CD8-positive, alpha-beta memory T cell (primary cell): ENCODE measurements around the gene MAGI2. TPM values are rescaled to one million over a fixed set of nuclear protein-coding genes. Genes with fewer than 3 reads are reported as not detected.

ENCODE experiments used
- CTCF ChIA-PET: fragments of 350-600 bp; sonication (Branson Sonifier 250); formaldehyde crosslinking; loops from one replicate; lab custom pipeline; 2021; ENCODE audit warnings: antibody characterized with exemption; lab: Charles Lee
- POLR2A ChIA-PET: fragments of 350-600 bp; sonication (Branson Sonifier 250); formaldehyde crosslinking; loops from one replicate; lab custom pipeline; 2021; ENCODE audit warnings: antibody characterized with exemption; lab: Charles Lee
- DNase-seq, 5 donors: peaks; one replicate each; pipeline versions ENCODE4 v3.0.0 to v3.0.0-alpha.2; 2020 to 2022; ENCODE audit warnings: mixed read lengths in 1 of 5
- H3K27ac ChIP-seq: one replicate; pipeline ENCODE4 v1.7.0; 2013; ENCODE audit warnings: low read depth, mild to moderate bottlenecking, low read length, moderate library complexity
- H3K27me3 ChIP-seq: 2 replicates; pipeline ENCODE4 v1.7.0; 2013; ENCODE audit warnings: low read length, mild to moderate bottlenecking; ENCODE audit not compliant: insufficient read depth, poor library complexity, severe bottlenecking
- H3K36me3 ChIP-seq: 2 replicates; pipeline ENCODE4 v1.7.0; 2013; ENCODE audit warnings: mild to moderate bottlenecking, low read length, moderate library complexity; ENCODE audit not compliant: insufficient read depth
- H3K4me1 ChIP-seq: 2 replicates; pipeline ENCODE4 v1.7.0; 2013; ENCODE audit warnings: mild to moderate bottlenecking, low read length, moderate library complexity; ENCODE audit not compliant: insufficient read depth
- H3K4me3 ChIP-seq: 2 replicates; pipeline ENCODE4 v1.7.0; 2013; ENCODE audit warnings: mild to moderate bottlenecking, low read length
- H3K9me3 ChIP-seq: 2 replicates; pipeline ENCODE4 v1.7.0; 2013; ENCODE audit warnings: mild to moderate bottlenecking, low read length
- H3K27ac Mint-ChIP-seq, 8 donors: one replicate each; pipeline ENCODE4 v1.8.0; 2020 to 2021; ENCODE audit warnings: mixed read lengths in 8 of 8, mild to moderate bottlenecking in 6 of 8, inconsistent platforms in 3 of 8, moderate library complexity in 3 of 8
- H3K27me3 Mint-ChIP-seq, 2 donors: one replicate each; pipeline ENCODE4 v1.8.0; 2020 to 2021; ENCODE audit warnings: mixed read lengths in 2 of 2, mild to moderate bottlenecking in 1 of 2, moderate library complexity in 1 of 2
- H3K36me3 Mint-ChIP-seq, 3 donors: one replicate each; pipeline ENCODE4 v1.8.0; 2020 to 2021; ENCODE audit warnings: mixed read lengths in 3 of 3, inconsistent platforms in 1 of 3, mild to moderate bottlenecking in 1 of 3
- H3K4me1 Mint-ChIP-seq, 3 donors: one replicate each; pipeline ENCODE4 v1.8.0; 2020 to 2021; ENCODE audit warnings: mixed read lengths in 3 of 3, inconsistent platforms in 1 of 3, mild to moderate bottlenecking in 1 of 3
- H3K4me3 Mint-ChIP-seq, 7 donors: one replicate each; pipeline ENCODE4 v1.8.0; 2020 to 2021; ENCODE audit warnings: mixed read lengths in 7 of 7, mild to moderate bottlenecking in 6 of 7, moderate library complexity in 4 of 7, inconsistent platforms in 2 of 7
- H3K9me3 Mint-ChIP-seq, 5 donors: one replicate each; pipeline ENCODE4 v1.8.0; 2020 to 2022; ENCODE audit warnings: mixed read lengths in 5 of 5, mild to moderate bottlenecking in 3 of 5, moderate library complexity in 2 of 5, inconsistent platforms in 1 of 5
- polyA plus RNA-seq: library from polyadenylated mRNA; unstranded; fragments of 300-500 nt; fragmentation: Illumina TruSeq; gene quantifications from one replicate; pipeline ENCODE4 v1.2.3, GENCODE V29; 2021
- total RNA-seq, 2 experiments: library from RNA; stranded (reverse); gene quantifications; one replicate each; pipeline ENCODE4 v1.2.3, GENCODE V29; 2021

MAGI2 gene
- total and polyA plus RNA-seq, 3 experiments from 2014 or later = 0.26 to 0.33 TPM; not detected in 1

DNA sequence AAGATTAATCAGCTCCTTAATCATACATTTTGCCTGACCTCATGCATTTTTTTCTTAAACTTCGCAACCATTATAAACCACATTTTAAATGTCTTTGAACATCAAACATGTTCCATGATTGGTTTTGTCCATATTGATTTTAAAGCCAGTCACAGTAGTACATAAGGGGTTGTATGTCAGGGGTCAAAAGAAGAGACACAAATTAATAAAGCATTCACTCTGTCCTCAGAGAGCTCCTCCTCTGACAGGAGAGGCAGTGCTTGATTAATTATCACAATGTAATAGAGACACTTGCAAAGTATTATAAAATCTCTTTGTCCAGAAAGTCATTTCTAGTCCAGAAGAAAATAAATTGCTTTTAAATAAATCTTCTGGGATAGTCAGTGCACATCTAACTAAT, 195.5 kb downstream of the MAGI2 start:
- Mint-ChIP-seq H3K4me3 (no peak overlapping the region), H3K9me3 (peaks cover 0 to 16% (median 5%) of the 10 kb centered on the region in 5 donors), H3K36me3 (no peaks in the 10 kb centered on the region), H3K4me1 (no peaks in the 10 kb centered on the region), H3K27ac (no peak overlapping the region), H3K27me3 (no peaks in the 10 kb centered on the region)
- Histone ChIP-seq H3K36me3 (no peaks in the 10 kb centered on the region), H3K4me3 (no peak overlapping the region), H3K27me3 (no peaks in the 10 kb centered on the region), H3K4me1 (no peaks in the 10 kb centered on the region), H3K27ac (no peak overlapping the region), H3K9me3 (no peaks in the 10 kb centered on the region)
- ChIA-PET CTCF (no interaction called here), POLR2A (no interaction called here)
- DNase-seq = no peak

DNA sequence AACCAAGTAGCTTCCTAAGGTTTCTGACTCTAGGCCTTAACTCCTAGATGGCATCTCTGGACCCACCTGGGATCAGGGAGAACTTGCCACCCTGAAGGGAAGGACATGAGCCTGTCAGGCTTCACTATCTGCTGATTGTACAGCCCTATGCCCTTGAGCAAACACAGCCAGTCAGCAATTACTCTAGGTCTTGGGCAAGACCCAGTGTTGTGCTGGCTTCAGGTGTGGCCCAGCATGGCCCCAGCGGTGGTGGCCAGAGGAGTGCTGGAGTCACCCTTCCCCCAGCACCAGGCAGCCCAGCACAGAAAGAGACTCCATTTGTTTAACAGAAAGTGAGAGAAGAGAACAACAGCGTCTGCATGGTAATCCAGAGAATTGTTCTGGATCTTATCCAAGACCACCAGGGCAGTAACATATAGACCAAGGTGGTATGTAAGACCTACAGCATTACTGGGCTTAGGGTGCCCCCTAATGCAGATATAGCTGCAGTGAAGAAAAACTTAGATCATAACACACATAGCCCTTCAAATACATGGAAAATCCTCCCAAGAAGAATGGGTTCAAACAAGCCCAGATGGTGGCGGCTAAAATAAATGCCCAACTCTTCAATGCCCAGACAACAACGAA, 207.7 kb downstream of the MAGI2 start:
- H3K36me3 Mint-ChIP-seq = no peaks in the 10 kb centered on the region
- Histone ChIP-seq H3K4me1 (no peaks in the 10 kb centered on the region), H3K4me3 (no peak overlapping the region), H3K27me3 (no peaks in the 10 kb centered on the region), H3K36me3 (no peaks in the 10 kb centered on the region), H3K9me3 (no peaks in the 10 kb centered on the region), H3K27ac (no peak overlapping the region)
- peaks cover 8 to 23% (median 11%) of the 10 kb centered on the region in 5 donors for H3K9me3 Mint-ChIP-seq
- ChIA-PET CTCF (no interaction called here), POLR2A (no interaction called here)
- H3K27ac Mint-ChIP-seq = no peak overlapping the region
- H3K4me1 Mint-ChIP-seq = no peaks in the 10 kb centered on the region
- H3K4me3 Mint-ChIP-seq = no peak overlapping the region
- no peak for DNase-seq
- H3K27me3 Mint-ChIP-seq = no peaks in the 10 kb centered on the region

DNA sequence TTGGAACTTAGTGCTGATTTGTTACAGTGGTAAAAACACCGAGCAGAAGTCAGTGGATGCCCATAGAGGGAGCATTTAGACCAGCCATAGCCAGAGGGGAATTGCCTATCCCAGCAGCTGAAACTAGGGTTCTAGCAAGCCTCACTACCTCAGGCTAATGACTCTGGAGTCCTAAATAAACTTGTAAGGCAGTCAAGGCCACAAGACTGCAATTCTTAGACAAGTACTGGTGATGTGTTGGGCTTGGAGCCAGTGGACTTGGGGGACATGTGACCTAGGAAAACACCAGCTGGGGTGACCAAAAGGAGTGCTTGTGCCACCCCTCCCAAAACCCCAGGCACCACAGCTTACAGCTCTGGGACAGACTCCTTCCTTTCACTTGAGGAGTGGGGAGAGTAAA, 209.0 kb downstream of the MAGI2 start:
- peaks cover 7 to 23% (median 11%) of the 10 kb centered on the region in 5 donors for H3K9me3 Mint-ChIP-seq

DNA sequence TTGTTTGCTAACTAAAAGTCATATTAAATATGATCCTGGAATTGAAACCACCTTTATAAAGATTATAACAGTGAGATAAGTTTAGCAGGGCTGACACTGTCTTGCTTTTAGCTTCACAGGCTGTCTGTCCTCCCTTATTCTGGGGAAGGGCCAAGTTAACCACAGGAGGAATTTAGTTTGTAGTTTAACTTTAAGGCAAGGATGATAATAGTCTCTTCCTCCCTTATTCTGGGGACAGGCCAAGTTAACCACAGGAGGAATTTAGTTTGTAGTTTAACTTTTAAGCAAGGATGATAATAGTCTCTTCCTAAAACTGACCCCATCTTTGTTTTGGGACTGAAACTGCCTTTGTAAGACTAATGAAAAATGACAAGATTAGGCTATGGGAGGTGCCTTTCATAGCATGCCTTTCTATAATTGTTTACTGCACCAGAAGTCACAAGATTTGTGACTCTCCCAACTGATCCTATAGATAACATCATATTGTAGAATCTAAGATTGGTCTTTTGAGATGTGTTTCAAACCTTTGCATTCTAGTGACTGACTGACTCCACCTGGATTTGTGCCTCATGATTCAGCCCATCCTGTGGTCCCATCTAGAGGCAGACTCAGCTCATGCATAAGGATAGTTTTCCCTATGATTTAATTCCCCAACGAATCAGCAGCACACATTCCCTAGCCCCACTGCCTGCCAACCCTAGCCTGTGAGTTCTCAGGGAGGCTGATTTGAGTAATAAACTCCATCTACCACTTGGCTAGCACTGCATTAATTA, 212.0 kb downstream of the MAGI2 start:
- Mint-ChIP-seq H3K9me3 (peaks cover 7 to 23% (median 9%) of the 10 kb centered on the region in 5 donors), H3K4me3 (no peak overlapping the region), H3K36me3 (no peaks in the 10 kb centered on the region), H3K27ac (no peak overlapping the region), H3K27me3 (no peaks in the 10 kb centered on the region), H3K4me1 (no peaks in the 10 kb centered on the region)
- H3K27me3 ChIP-seq = no peaks in the 10 kb centered on the region
- no peak overlapping the region for H3K4me3 ChIP-seq
- DNase-seq = no peak
- ChIA-PET POLR2A (no interaction called here), CTCF (no interaction called here)
- H3K27ac ChIP-seq = no peak overlapping the region
- H3K4me1 ChIP-seq = no peaks in the 10 kb centered on the region
- no peaks in the 10 kb centered on the region for H3K9me3 ChIP-seq
- no peaks in the 10 kb centered on the region for H3K36me3 ChIP-seq

More for the DNA sequence above, 209.0 kb downstream of the MAGI2 start:
- DNase-seq = no peak
- no peak overlapping the region for H3K4me3 ChIP-seq
- CTCF ChIA-PET = no interaction called here
- Mint-ChIP-seq H3K4me1 (no peaks in the 10 kb centered on the region), H3K27me3 (no peaks in the 10 kb centered on the region), H3K4me3 (no peak overlapping the region), H3K27ac (no peak overlapping the region), H3K36me3 (no peaks in the 10 kb centered on the region)
- H3K9me3 ChIP-seq = no peaks in the 10 kb centered on the region
- no peaks in the 10 kb centered on the region for H3K27me3 ChIP-seq
- H3K36me3 ChIP-seq = no peaks in the 10 kb centered on the region
- no peak overlapping the region for H3K27ac ChIP-seq
- POLR2A ChIA-PET = no interaction called here
- H3K4me1 ChIP-seq = no peaks in the 10 kb centered on the region

DNA sequence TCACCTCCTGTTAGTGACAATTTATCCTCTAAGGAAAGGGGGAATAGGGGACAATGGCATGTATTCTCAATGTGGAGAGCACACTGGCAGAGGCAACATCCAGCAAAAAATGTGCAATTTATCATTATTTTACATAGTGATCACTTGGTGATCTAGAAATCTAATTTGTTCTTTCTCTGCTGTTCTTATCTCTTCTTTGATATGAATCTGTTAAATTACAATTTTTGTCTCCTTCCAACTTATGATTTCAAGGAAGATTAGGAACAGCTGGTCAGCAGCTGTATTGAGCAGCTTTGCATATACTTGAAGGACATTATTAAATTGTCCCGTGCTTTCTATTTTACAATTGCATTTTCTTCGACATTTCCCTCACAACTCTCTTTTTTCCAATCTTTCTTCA, 213.1 kb downstream of the MAGI2 start:
- H3K4me3 Mint-ChIP-seq = no peak overlapping the region
- H3K36me3 Mint-ChIP-seq = no peaks in the 10 kb centered on the region
- H3K9me3 ChIP-seq = no peaks in the 10 kb centered on the region
- H3K4me3 ChIP-seq = no peak overlapping the region
- POLR2A ChIA-PET = no interaction called here
- CTCF ChIA-PET = no interaction called here
- peaks cover 3 to 15% (median 7%) of the 10 kb centered on the region in 5 donors for H3K9me3 Mint-ChIP-seq
- H3K27me3 ChIP-seq = no peaks in the 10 kb centered on the region
- H3K27ac Mint-ChIP-seq = no peak overlapping the region
- no peaks in the 10 kb centered on the region for H3K27me3 Mint-ChIP-seq
- no peaks in the 10 kb centered on the region for H3K4me1 ChIP-seq
- H3K4me1 Mint-ChIP-seq = no peaks in the 10 kb centered on the region
- H3K36me3 ChIP-seq = no peaks in the 10 kb centered on the region
- DNase-seq = no peak
- H3K27ac ChIP-seq = no peak overlapping the region

DNA sequence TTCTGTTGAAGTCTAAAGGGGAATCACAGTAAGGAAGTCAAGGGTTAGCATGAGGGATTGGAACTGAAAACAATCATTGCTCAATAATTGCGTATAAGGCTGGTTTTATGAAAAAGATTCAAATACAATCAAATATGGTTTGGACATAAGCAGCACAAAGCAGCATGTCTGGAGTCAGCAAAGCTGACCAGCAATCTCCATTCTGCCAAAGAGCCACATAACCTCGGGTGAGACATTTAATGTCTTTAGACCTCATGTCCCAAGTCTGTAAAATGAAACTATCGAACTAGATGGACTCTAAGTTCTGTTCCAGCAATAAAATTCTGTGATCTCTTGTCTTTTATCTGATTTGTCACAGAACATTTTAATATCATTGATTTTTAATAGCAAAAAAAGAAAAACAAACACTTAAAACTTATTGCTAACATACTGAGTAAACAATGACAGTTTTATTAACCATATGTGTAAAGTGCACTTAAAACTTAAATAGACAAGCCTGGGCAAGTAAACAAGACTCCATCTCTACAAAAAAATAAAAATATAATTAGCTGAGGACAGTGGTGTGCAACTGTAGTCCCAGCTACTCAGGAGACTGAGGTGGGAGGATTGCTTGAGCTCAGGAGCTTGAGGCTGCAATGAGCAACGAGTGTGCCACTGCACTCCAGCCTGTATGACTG, 217.0 kb downstream of the MAGI2 start:
- no peaks in the 10 kb centered on the region for H3K4me1 ChIP-seq
- CTCF ChIA-PET = no interaction called here
- no peak overlapping the region for H3K27ac ChIP-seq
- Mint-ChIP-seq H3K27me3 (no peaks in the 10 kb centered on the region), H3K4me3 (no peak overlapping the region), H3K27ac (no peak overlapping the region), H3K4me1 (no peaks in the 10 kb centered on the region), H3K36me3 (no peaks in the 10 kb centered on the region), H3K9me3 (peaks cover 0 to 9% (median 4%) of the 10 kb centered on the region in 5 donors)
- POLR2A ChIA-PET = no interaction called here
- H3K27me3 ChIP-seq = no peaks in the 10 kb centered on the region
- no peaks in the 10 kb centered on the region for H3K9me3 ChIP-seq
- DNase-seq = no peak
- H3K4me3 ChIP-seq = no peak overlapping the region
- H3K36me3 ChIP-seq = no peaks in the 10 kb centered on the region

DNA sequence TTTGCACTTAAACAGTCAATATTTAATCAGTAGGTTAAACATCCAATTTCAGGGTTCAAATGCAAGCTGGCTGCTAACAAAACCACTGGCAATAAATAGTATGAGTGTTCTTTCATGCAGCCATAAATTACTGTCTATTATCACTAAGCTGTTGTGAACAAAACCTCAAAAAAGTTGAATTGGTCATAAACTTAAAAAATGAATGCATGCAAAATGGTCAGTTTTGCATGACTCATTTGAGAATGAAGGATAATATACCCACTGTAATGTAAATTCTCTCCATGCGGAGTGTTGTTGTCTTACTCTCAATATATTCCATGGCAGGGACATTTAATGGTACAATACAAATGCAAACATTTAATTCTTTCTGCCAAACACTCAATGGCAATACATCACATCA, 226.4 kb downstream of the MAGI2 start:
- Histone ChIP-seq H3K9me3 (no peaks in the 10 kb centered on the region), H3K4me3 (no peak overlapping the region), H3K27ac (no peak overlapping the region), H3K4me1 (no peaks in the 10 kb centered on the region), H3K27me3 (no peaks in the 10 kb centered on the region), H3K36me3 (no peaks in the 10 kb centered on the region)
- Mint-ChIP-seq H3K27ac (no peak overlapping the region), H3K9me3 (peaks cover 4 to 13% (median 5%) of the 10 kb centered on the region in 5 donors), H3K4me1 (no peaks in the 10 kb centered on the region), H3K27me3 (no peaks in the 10 kb centered on the region), H3K36me3 (no peaks in the 10 kb centered on the region), H3K4me3 (no peak overlapping the region)
- POLR2A ChIA-PET = no interaction called here
- CTCF ChIA-PET = no interaction called here
- no peak for DNase-seq

DNA sequence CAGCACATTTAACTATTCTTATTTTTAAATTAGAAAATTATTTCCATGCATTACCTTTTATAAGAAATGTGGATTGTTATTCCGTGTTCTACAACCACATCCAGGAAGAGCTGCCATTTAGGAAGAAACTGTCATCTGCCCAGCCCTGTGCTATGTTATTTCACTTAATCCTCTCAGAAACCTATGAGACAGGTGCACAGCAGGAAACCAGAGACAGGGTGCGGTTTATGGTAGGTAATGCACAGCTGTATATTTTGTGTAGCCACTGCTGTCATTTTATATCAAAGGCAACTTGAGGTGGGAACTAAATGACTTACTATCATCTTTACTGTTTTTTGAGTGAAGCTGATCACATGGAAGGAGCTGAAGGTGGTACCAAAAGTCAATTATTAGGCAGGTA, 232.3 kb downstream of the MAGI2 start:
- Histone ChIP-seq H3K9me3 (no peaks in the 10 kb centered on the region), H3K27me3 (no peaks in the 10 kb centered on the region), H3K4me1 (no peaks in the 10 kb centered on the region), H3K27ac (no peak overlapping the region), H3K4me3 (no peak overlapping the region), H3K36me3 (no peaks in the 10 kb centered on the region)
- H3K27me3 Mint-ChIP-seq = peaks cover 0 to 2% of the 10 kb centered on the region in 2 donors
- H3K4me1 Mint-ChIP-seq = no peaks in the 10 kb centered on the region
- no peaks in the 10 kb centered on the region for H3K36me3 Mint-ChIP-seq
- ChIA-PET CTCF (no interaction called here), POLR2A (no interaction called here)
- H3K9me3 Mint-ChIP-seq = peaks cover 0 to 7% (median 6%) of the 10 kb centered on the region in 5 donors
- H3K27ac Mint-ChIP-seq = no peak overlapping the region
- no peak overlapping the region for H3K4me3 Mint-ChIP-seq
- DNase-seq = no peak
